CD14-positive monocyte (primary cell): Measurements from ENCODE around the gene CEP85L. TPM values are rescaled to one million over a fixed set of nuclear protein-coding genes. Genes with fewer than 3 reads are reported as not detected.

Experiments used
- DNase-seq, 3 donors: peaks; one replicate each; pipeline ENCODE4 v3.0.0-alpha.2; 2011 to 2022
- H2AFZ ChIP-seq: 2 replicates; pipeline ENCODE4 v1.6.0; 2012; ENCODE audit warnings: mild to moderate bottlenecking, low read depth, low read length, inconsistent platforms; ENCODE audit not compliant: insufficient read depth, poor library complexity, severe bottlenecking
- H3K27ac ChIP-seq, 2 donors: 1 replicate in 1 of 2; 2 replicates in 1 of 2; pipeline ENCODE4 v1.5.1; 2012 to 2013; ENCODE audit warnings: low read length in 2 of 2, control low read depth in 1 of 2, inconsistent platforms in 1 of 2, low read depth in 1 of 2, mild to moderate bottlenecking in 1 of 2
- H3K27me3 ChIP-seq, 2 donors: one replicate each; pipeline versions ENCODE4 v1.6.0 to v1.6.1; 2011 to 2013; ENCODE audit warnings: low read length in 2 of 2; ENCODE audit not compliant: control insufficient read depth in 2 of 2, insufficient read depth in 2 of 2
- H3K36me3 ChIP-seq, 2 donors: replicated peaks in 1 of 2; 1 replicate in 1 of 2; 2 replicates in 1 of 2; pipeline versions ENCODE4 v1.5.1 to v1.6.1; 2012 to 2013; ENCODE audit warnings: low read length in 2 of 2, control low read depth in 1 of 2, inconsistent platforms in 1 of 2, mild to moderate bottlenecking in 1 of 2; ENCODE audit not compliant: insufficient read depth in 2 of 2, control insufficient read depth in 1 of 2
- H3K4me1 ChIP-seq, 2 donors: 1 replicate in 1 of 2; 2 replicates in 1 of 2; pipeline versions ENCODE4 v1.5.1 to v1.6.1; 2012 to 2013; ENCODE audit warnings: low read length in 2 of 2, control low read depth in 1 of 2, inconsistent platforms in 1 of 2, mild to moderate bottlenecking in 1 of 2, moderate library complexity in 1 of 2; ENCODE audit not compliant: insufficient read depth in 2 of 2, control insufficient read depth in 1 of 2
- H3K4me2 ChIP-seq: replicated peaks from 2 replicates; pipeline ENCODE3; 2012; ENCODE audit warnings: low read length, moderate library complexity, mild to moderate bottlenecking; ENCODE audit not compliant: poor library complexity, severe bottlenecking; ENCODE audit errors: extremely low read depth
- H3K4me3 ChIP-seq, 3 experiments: fragments of 200-600 bp in 1 of 3; sonication (generic) in 1 of 3; replicated peaks in 1 of 3; 1 replicate in 2 of 3; 2 replicates in 1 of 3; pipeline ENCODE4 v1.5.1; 2011 to 2013; ENCODE audit warnings: low read length in 3 of 3, mild to moderate bottlenecking in 3 of 3, control low read depth in 2 of 3, low read depth in 2 of 3, inconsistent platforms in 1 of 3, moderate library complexity in 1 of 3
- H3K79me2 ChIP-seq: 2 replicates; pipeline ENCODE4 v1.6.0; 2012; ENCODE audit warnings: mild to moderate bottlenecking, control low read depth, inconsistent platforms, low read length, moderate library complexity; ENCODE audit not compliant: insufficient read depth
- H3K9ac ChIP-seq: 2 replicates; pipeline ENCODE4 v1.6.0; 2017; ENCODE audit warnings: low read length, mild to moderate bottlenecking; ENCODE audit not compliant: insufficient read depth, poor library complexity, severe bottlenecking
- H3K9me3 ChIP-seq, 2 donors: replicated peaks in 1 of 2; 1 replicate in 1 of 2; 2 replicates in 1 of 2; pipeline versions ENCODE4 v1.5.1 to v1.6.1; 2012 to 2013; ENCODE audit warnings: low read length in 2 of 2, control low read depth in 1 of 2; ENCODE audit not compliant: control insufficient read depth in 1 of 2, insufficient read depth in 1 of 2
- H4K20me1 ChIP-seq: 2 replicates; pipeline ENCODE4 v1.6.0; 2012; ENCODE audit warnings: mild to moderate bottlenecking, low read length, control low read depth, moderate library complexity; ENCODE audit not compliant: insufficient read depth
- H3K27ac Mint-ChIP-seq, 7 donors: one replicate each; pipeline ENCODE4 v1.8.0; 2020; ENCODE audit warnings: mild to moderate bottlenecking in 7 of 7, mixed read lengths in 7 of 7, moderate library complexity in 6 of 7, inconsistent platforms in 2 of 7
- H3K27me3 Mint-ChIP-seq, 3 donors: one replicate each; pipeline ENCODE4 v1.8.0; 2021 to 2022; ENCODE audit warnings: low read depth in 3 of 3, mild to moderate bottlenecking in 3 of 3, mixed read lengths in 3 of 3, moderate library complexity in 3 of 3, inconsistent platforms in 1 of 3
- H3K36me3 Mint-ChIP-seq, 2 donors: one replicate each; pipeline ENCODE4 v1.8.0; 2020; ENCODE audit warnings: mixed read lengths in 2 of 2, inconsistent platforms in 1 of 2, mild to moderate bottlenecking in 1 of 2
- H3K4me1 Mint-ChIP-seq: one replicate; pipeline ENCODE4 v1.8.0; 2020; ENCODE audit warnings: mild to moderate bottlenecking, mixed read lengths
- H3K4me3 Mint-ChIP-seq, 2 donors: one replicate each; pipeline ENCODE4 v1.8.0; 2020; ENCODE audit warnings: mild to moderate bottlenecking in 2 of 2, mixed read lengths in 2 of 2, moderate library complexity in 1 of 2
- H3K9me3 Mint-ChIP-seq, 7 donors: one replicate each; pipeline ENCODE4 v1.8.0; 2020 to 2022; ENCODE audit warnings: mixed read lengths in 7 of 7, mild to moderate bottlenecking in 6 of 7, moderate library complexity in 6 of 7, inconsistent platforms in 2 of 7
- CTCF ChIP-seq: fragments of 200-600 bp; IDR thresholded peaks from one replicate; pipeline ENCODE4 v1.8.0; 2022; ENCODE audit warnings: antibody characterized with exemption, mild to moderate bottlenecking
- WGBS: methylation state at CpG from one replicate; pipeline ENCODE4 v1.1.5; 2013; ENCODE audit warnings: missing lambda C conversion rate; ENCODE audit not compliant: insufficient coverage; 5-methylcytosine and 5-hydroxymethylcytosine counted together
- intact Hi-C, 2 donors: fragments of 100-400 bp; cut with micrococcal nuclease; formaldehyde crosslinking; loops; one replicate each; pipeline versions ENCODE4 v1.15.0 to v1.15.1; 2023
- polyA plus RNA-seq, 3 donors: library from polyadenylated mRNA; depleted of rRNA in 1 of 3; unstranded in 2 of 3; stranded (reverse) in 1 of 3; fragments of 300-500 nt in 2 of 3; fragments of >200 nt in 1 of 3; fragmentation: Illumina TruSeq in 2 of 3; gene quantifications; 1 replicate in 2 of 3; 2 replicates in 1 of 3; pipeline ENCODE4 v1.2.3, GENCODE V29; 2012 to 2021

The CEP85L gene
- polyA plus RNA-seq, 3 donors = 14.9 to 38.3 (median 19.6) TPM

GRCh38 chr6:118530942-118531341 is 120.4 kb downstream of the CEP85L start:
- Histone ChIP-seq H3K36me3 (no peaks in the 10 kb centered on the region), H3K4me3 (no peak overlapping the region), H3K79me2 (no peaks in the 10 kb centered on the region), H3K27me3 (no peaks in the 10 kb centered on the region), H4K20me1 (peaks cover 90% of the 10 kb centered on the region), H3K4me1 (no peaks in the 10 kb centered on the region), H3K9me3 (no peaks in the 10 kb centered on the region), H3K4me2 (no peak overlapping the region), H2AFZ (no peak overlapping the region), H3K9ac (no peak overlapping the region), H3K27ac (no peak overlapping the region)
- no peak for DNase-seq
- intact Hi-C loops = no loop called here
- no CpG with 5 or more reads among the region's 2 CpGs for WGBS
- no peak overlapping the region for H3K4me3 Mint-ChIP-seq
- peaks cover 4 to 16% of the 10 kb centered on the region in 2 donors for H3K36me3 Mint-ChIP-seq
- peaks cover 0 to 5% (median 0%) of the 10 kb centered on the region in 7 donors for H3K9me3 Mint-ChIP-seq
- H3K27ac Mint-ChIP-seq = no peak overlapping the region
- no peaks in the 10 kb centered on the region for H3K27me3 Mint-ChIP-seq
- TF ChIP-seq CTCF = no peak
- no peaks in the 10 kb centered on the region for H3K4me1 Mint-ChIP-seq

GRCh38 chr6:118529756-118530155 is 121.6 kb downstream of the CEP85L start:
- H3K4me3 ChIP-seq = no peak overlapping the region
- Mint-ChIP-seq H3K4me1 (no peaks in the 10 kb centered on the region), H3K36me3 (peaks cover 9 to 13% of the 10 kb centered on the region in 2 donors), H3K4me3 (no peak overlapping the region), H3K27ac (no peak overlapping the region), H3K9me3 (peaks cover 0 to 5% (median 0%) of the 10 kb centered on the region in 7 donors), H3K27me3 (no peaks in the 10 kb centered on the region)
- no peaks in the 10 kb centered on the region for H3K79me2 ChIP-seq
- no peak overlapping the region for H3K27ac ChIP-seq
- no peak overlapping the region for H3K9ac ChIP-seq
- H3K4me1 ChIP-seq = no peaks in the 10 kb centered on the region
- H2AFZ ChIP-seq = no peak overlapping the region
- no peaks in the 10 kb centered on the region for H3K36me3 ChIP-seq
- peaks cover 93% of the 10 kb centered on the region for H4K20me1 ChIP-seq
- H3K4me2 ChIP-seq = no peak overlapping the region
- no CpG with 5 or more reads among the region's 2 CpGs for WGBS
- no peaks in the 10 kb centered on the region for H3K9me3 ChIP-seq
- no peak for DNase-seq
- intact Hi-C loops = no loop called here
- no peaks in the 10 kb centered on the region for H3K27me3 ChIP-seq
- TF ChIP-seq CTCF = no peak
